EL (cell line): Measurements from ENCODE around the gene CENPX.

Source experiments
- DNase-seq: peaks from one replicate; pipeline ENCODE4 v3.0.0-alpha.2; 2016

CENPX gene

GRCh38 chr17:81976332-81977210 is 46.1 kb downstream of the CENPX start:
- no peak for DNase-seq

GRCh38 chr17:81973432-81973831 is 49.2 kb downstream of the CENPX start:
- DNase-seq: no peak

- no peak for DNase-seq
Observed at GRCh38 chr17:81968850-81969812, 53.5 kb downstream of the CENPX start.
